SKM-1 (cell line): Measurements from ENCODE around the gene FGF14.

Source experiments
- DNase-seq: peaks from one replicate; lab custom pipeline; 2025; ENCODE audit not compliant: unreplicated experiment; lab: John Stamatoyannopoulos, UW

The FGF14 gene

DNA sequence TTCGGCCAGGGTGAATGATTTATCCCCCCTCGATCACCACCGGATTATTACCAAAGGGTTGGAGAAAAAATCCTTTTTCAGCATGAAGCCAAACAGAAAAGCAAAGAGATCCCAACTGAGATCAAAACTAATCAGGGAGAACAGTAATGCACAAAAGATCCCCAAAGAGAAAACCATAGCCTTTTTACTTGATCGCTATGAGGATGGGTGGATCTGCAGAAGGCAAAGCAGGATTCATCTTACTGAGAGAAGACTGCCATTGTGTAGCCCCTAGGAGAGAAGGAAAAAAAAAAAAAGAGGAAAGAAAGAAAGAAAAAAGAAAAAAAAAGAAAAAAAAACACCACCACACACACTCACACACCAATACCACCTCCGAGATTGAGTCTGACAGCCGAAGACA is at the start of gene FGF14:
Gene FGF14 (minus strand): TSS at position 283 of the 400 bp plus-strand sequence.
- no peak for DNase-seq

DNA sequence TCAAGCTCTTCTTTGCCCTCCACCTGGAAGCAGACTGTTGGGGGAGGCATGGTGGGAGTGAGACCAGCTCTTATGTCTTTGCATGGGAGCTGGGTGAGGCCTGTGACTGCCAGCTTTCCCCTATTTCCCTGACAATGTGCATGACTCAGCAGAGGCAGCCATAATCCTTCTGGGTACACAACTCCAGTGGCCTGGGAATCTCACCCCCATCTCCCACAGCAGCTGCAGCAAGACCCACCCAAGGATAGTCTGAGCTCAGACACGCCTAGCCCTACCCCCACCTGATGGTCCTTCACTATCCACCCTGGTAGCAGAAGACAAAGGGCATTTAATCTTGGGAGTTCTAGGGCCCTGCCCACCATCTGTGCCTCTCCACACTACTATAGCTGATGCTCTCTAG is 41.4 kb upstream of the FGF14 start:
- DNase-seq, result no peak

DNA sequence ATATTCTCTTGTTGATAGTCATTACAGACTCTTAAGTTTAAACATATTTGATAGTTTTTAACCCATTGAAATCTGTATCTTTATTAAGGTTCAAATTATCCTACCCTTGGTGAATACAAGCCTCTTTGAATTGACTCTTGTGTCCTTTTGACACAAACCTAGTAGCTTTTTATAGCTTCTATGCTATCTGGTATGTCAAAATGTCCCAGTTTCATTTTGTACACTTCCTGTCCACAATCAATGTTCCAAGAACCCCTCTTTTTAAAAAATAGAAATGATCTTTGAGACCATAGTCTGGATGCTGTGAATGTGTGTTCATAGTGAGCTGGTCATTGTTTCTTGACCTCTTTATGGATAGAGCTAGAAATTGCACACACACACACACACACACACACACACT is 39.2 kb upstream of the FGF14 start:
- no peak for DNase-seq

DNA sequence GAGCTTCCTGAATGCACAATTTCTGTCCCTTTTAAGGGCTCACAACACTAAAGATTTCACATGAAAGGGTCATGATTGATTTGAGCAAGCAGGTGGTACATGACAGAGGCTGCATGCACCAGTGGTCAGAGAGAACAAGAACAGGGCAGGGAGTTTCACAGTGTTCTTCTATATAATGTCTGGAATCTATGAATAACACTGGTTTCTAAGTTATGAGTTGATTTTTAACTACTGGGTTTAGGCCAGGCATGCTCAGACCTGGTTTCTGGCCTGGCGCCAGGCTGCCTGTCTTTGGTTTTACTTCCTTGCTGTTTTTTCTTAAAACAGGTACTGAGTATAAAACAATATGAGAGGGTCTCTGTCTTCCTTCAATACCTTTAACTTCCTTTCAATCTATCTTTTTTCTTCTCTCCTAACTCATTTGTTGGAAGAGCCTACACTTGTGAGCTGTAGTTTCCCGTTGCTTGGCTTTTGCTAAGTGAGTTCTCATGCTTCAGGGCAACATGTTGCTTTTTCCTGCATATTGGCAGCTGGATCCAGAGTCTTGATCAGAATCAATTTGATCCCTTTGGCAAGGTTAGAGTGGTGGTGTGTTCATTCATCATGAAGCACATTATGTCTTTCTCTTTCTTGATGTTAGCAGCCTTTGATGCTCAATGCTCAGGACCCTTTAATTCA is 38.5 kb upstream of the FGF14 start:
- DNase-seq, result no peak

DNA sequence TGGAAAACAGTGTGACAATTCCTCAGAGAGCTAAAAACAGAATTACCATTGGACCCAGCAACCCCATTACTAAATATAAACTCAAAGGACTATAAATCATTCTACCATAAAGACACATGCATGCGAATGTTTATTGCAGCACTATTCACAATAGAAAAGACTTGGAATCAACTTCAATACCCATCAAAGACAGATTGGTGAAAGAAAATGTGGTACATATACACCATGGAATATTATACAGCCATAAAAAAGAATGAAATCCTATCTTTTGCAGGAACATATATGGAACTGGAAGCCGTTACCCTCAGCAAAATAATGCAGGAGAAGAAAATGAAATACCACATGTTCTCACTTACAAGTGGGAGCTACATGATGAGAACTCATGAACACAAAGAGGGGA is 20.8 kb upstream of the FGF14 start:
- DNase-seq, result no peak

DNA sequence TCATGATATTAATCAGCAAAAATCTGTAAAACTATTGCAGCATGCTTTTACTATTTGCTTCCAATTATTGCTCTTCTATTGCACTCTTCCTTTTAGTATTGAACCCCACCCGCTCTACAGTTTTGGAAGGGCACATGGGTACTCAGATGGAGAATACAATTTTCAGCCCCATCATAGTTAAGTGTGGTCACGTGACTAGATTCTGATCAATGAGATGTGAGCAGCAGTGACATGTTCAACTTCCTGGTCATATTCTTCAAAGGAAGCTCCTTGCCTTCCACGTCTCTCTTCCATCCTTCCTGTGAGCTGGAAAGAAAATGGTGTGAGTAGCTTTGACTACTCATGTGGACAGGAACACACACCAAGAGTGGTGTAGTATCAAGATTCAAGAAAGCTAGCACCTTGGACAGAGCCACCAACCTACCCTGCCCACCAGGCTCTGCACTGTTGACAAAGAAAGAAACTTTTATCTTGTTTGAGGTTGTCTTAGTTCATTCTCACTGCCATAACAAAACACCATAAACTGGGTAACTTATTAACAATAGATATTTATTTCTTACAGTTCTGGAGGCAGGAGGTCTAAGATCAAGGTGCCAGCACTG is 3.8 kb upstream of the FGF14 start:
- no peak for DNase-seq

DNA sequence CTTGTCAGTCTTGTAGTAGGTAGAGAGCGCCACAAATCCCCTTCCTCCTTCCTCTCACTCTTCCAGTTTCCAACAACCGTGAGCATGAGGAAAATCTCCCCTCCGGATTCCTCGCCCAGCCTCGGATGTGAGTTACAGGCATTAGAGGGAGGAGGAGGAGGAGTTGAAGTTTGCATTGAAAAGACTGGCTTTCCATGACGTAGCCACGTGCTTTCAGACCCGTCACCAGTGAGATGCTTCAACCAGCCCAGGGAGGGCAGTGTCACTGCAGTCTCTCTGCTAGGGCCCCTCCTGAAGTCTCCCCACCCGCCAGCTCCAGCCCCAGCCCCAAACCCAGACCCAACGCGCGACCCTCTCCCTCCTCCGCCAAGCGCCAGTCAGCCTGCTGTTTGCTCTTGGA is 442 bp upstream of the FGF14 start:
- DNase-seq, result no peak

DNA sequence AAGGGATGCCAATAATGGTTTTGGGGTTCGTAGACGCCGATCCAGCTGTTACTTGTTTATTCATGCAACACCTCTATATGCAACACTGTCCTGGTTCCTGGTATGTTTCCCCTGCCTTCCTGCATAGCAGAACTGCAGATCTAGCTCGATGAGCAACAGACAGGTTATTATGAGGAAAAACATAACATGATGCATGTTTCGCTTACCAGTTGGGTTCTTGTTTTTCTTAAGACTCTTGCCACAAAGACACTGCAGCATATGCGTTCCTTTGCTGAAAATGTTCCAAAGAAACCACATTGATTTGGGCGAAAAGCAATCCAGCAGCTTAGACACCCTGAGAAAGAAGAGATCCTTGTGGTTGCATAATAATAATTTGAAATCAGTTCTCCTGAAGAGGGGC is 583 bp downstream of the FGF14 start:
- DNase-seq, result no peak

DNA sequence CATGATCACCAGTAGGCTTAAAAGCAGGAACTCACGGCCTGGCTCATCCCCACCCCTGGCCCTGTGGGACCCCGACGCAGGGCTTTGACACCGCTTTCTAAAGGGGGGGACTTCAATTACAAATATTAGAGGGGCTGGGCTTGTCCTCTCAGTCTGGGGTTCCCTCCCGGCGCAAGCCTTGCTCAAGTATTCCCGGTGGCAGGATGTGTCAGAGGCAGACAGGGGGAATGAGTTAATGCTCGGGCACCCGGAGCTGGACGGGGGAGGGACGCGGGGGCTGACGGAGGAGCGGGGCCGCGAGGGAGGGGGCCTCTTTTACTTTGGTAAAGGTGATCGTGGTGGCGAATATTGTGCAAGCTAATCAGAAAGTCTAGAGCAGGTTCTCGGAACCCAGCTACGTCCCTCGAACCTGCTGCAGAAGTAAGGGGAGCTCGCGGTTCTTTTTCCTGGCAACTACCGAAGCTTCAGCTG is 1.1 kb downstream of the FGF14 start:
- DNase-seq, result no peak

DNA sequence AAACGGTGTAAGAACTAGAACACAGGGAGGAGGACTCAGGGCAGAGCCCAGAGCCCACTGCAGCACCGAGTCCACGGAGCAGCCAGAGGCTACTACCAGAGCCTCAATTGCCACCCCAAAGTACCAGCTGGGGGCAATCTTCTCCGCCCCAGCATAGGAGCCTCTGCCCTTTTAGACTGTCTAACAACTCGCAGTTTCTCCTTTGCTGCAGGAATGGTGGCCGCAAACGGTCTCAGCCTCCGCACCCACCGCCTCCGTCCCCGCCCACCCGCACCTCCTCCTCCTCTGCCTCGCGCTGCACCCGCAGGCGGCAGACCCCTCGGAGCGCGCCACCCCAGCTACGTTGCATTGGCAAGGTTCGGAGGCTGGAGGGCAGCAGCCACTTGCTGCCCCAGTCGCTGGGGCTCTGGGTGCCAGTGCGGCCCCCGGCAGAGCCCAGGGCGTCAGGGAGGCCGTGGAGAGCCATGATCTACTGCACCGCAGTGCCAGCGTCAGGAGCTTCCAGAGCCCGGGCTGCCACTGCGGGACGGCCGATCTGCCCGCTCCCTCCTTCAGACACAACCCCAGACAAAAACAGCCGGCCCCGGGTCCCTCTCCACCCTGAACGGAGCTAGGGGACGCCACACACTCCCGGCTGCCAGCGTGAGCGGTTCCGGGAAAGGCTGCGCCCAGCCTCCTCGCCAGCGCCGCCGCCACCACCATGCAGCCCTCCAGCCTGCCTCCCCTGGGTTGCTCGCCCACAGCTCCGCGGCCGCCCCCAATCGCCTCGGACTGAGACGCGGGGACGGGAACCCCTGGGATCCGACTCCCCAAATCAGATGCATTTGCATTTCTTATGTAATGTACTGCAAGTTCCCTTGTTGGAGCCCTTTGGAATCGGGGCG is 1.8 kb downstream of the FGF14 start:
- no peak for DNase-seq

DNA sequence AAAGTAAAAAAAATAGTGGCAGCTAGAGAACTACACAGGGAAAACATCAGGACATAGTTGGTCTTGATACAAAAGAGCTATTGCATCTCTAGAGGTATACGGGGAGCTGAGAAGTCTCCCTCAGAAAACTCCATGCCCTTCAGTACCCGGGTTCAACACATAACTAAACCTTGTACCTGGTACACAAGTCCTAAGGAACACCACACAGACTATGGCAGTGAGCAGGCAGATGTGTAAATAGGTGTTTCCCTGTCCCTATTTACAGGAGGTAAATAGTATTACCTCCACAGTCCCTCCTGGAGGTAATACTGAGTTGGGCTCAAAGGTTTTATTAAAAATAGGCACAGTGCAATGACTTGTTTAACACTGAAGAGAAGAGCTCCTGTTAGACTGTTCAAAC is 5.9 kb downstream of the FGF14 start:
- DNase-seq, result no peak

DNA sequence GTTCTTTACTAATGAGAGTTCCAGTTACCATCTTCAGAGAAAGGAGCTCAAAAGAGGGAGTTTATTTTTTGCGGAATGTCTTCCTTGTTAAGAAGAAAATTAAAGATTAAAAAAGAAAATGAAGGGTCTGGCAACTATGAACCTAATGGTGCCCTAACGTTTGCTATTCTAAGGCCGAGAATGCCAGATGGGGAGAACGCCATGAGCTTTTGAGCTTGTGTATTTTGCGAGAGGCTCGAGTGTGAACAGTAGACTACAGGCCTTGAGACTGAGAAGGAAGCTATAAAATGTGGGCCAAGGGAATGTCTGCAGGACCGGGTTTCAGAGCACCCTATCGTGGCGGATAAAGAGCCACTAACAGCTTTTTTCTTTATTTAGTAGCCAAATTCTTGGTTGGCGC is 6.7 kb downstream of the FGF14 start:
- no peak for DNase-seq

DNA sequence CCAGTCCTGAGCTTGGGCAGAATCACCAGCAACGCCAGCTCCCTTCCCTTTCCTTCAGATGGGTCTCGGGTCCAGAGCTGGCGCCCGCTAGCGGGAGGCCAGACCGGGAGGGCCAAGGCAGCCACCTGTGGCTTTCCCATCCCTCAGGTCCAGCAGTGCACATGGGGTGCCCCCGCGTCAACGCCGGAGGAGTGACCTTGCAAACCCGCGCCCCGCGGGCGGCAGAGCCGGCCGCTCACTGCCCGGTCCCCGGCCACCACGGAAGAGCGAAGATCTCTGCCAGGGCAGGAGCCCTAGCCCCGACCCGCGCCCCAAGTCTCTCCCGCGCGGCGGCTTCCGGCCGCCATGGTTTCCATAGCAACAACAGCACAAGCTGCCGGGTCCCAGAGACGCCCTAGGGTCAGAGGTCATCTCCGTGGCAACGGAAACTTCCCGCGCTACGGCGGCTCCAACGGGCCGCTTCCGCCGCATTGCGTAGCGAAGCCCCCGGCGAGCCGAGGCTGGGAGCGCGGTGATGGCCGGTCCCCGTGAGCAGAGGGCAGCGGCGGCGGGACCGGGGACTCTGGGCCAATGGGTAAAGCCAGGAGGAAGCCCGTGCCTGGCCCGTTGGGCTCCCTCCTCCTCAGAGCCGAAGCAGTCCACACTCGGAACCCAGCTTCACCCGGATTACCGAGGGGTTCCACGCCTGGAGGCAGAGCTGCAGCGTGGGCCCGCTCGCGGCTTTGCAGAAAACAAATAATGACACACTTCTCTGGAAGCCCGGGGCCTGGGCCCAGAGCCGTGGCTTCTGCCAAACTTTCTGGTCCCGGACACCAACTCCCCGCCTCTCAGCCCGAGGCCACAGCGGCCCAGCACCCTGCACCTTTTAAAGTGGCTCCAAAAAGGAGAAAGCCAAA is 7.4 kb downstream of the FGF14 start:
- no peak for DNase-seq

DNA sequence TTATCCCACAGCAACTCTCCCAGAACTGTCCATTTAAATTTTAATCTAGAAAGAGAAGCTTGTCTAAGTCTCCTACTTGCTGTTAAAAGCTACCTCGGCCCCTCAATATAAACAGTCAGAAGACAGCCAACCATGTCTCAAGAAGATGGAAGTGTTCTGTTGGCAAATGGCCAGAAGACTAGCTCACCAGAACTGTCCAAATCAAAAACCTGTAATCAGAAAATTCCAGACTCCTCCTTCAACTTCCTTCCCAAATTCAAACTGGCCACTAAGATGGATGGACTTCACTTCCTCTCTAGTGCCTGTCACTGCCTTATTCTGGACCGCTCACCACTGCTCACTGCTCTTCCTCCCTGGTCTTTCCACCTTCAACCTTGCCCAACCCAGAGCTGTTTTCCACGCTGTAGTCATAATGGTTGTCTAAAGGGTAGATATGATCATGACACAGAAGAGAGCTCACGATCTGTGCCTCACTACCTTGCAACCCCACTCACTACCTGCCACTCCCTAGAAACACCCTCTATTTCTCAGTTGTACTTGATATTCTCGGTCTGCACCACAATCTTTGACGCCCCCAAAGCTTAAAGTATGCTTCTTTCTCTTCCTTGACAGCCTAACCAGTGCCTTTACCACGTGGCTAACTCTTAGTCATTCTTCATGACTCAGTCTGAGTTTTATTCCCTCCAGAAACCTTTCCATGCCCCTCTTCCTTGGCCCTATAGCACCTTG is 9.2 kb downstream of the FGF14 start:
- no peak for DNase-seq

DNA sequence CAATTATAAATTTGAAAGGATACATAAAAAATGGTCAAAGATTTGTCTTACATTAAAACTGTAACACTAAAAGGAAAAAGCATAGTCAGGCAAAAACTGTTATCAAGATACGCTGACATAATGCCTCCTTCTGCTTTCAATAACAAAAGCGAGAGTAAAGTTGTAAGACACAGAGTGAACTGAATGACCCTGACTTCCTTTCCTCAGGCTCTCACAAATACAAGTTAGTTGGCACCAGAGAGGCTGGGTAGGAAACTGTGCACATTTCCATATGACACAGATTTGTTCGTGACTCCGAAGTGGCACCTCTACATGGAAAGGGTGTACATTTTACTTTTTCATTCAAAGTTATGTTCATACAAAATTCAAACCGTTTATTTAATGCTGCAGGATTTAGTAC is 15.4 kb downstream of the FGF14 start:
- DNase-seq, result no peak

DNA sequence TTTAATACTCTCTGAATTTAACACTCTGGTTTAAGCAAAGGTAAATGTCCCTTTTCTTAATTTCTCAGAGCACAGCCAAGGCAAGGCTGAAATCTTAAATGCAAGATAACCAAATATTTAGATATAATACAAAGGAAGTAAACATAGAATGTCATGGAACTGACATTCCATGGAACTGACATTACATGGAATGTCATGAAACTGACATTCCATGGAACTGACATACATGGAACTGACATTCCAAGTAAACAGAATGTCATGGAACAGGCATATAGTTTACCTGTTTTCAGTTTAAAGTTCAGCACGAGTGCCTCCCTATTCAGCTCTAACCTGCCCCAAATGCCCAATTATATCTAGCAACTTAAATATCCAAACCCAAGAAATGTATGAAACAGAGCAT is 21.8 kb downstream of the FGF14 start:
- no peak for DNase-seq

DNA sequence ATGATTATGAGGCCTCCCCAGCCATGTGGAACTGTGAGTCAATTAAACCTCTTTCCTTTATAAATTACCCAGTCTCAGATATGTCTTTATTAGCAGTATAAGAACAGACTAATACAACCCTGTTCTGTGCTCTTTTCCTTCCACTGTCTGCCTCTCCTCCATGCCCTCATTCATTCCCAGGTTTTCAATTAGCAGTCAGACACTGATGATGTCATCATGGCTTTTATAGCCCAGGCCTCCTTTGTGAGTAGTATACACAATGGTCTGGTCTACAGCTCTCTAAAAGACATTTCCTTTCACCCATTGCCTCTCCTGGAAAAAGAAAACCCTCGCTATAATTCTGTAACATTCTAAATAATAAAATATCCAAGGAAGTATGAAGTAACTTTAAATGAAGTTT is 25.5 kb downstream of the FGF14 start:
- no peak for DNase-seq

DNA sequence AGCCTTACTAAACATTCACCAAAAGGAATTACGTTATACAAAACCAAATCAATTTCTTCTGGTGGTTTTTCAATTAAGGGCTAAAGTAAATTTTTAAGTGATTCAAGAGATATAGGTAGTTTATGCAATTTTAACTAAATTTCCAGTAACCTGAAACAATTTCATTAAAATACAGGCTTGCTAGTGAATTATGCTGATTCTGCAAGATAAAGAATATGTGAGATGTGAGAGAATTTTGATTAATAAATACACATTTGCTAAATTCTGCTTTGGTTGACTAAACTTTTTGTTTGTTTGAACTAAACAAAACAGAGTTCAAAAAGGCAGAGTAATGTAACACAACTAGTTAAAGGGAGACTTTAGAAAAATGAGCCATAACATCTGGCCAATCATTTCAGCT is 27.1 kb downstream of the FGF14 start:
- DNase-seq, result no peak

DNA sequence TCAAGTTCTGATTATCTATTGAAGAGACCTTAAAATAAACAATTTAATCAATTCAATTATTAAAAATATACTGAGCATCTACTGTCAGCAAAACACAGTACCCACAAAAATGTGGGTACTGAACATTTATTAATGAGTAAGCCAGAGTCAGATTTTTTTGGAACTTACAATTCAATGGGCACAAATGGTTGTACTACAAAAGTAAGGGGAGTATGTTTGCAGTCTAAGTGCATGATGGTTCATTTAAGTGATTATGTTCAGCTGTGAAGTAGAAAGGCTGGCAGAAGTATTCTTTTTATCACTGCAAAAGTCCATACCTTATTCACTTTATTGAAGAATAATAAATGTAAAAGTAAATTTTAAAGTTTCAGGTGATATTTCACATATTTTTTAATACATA is 27.6 kb downstream of the FGF14 start:
- DNase-seq, result no peak

DNA sequence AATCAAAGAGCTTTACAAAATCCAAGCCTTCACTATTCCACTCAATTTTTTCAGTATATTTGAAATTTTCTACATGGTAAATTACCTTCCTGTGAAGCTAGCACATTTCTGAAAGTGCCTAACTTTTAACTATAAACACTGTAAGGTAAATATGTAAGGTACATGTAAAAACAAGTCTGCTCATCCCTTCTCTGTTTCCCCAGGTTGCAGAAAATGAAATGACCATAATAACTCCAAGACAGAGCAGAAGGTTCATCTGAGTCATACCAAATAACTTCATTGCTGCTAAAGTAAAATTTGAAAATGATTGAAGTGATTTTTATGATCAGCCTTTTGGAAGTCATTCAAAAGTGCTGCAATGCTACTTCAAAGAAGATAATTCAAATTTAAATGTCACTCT is 28.6 kb downstream of the FGF14 start:
- no peak for DNase-seq
